NCI-H2196 treated with DMSO at 0.1 percent for 48 hours (cell line): ENCODE data around the gene SCGB1D2.

Experiments
- DNase-seq: peaks from one replicate; lab custom pipeline; 2025; ENCODE audit not compliant: unreplicated experiment; lab: John Stamatoyannopoulos, UW

SCGB1D2 gene

GRCh38 chr11:62256281-62256680, 14.2 kb downstream of the SCGB1D2 start:
- DNase-seq: no peak

- DNase-seq: no peak
Measured at GRCh38 chr11:62260261-62260953, 18.4 kb downstream of the SCGB1D2 start.

DNA sequence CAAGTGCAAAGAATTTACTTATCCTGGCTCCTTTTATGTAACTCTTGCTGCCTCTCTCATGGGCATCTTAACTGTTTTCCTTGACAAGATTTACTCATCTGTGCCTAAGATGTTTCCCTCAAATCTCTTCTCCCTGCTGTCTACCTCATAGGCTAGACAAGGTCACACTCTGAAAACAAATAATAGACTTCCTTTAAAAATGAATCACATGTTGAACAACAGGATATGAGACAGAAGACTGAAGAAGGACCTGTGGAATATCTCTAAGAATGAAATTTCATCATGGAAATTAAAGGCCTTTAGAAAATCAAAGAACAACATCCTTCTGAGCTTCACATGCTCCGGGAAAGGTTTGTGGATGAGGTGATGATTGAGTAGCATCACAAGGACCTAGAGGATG, 22.0 kb downstream of the SCGB1D2 start:
- DNase-seq: no peak

DNA sequence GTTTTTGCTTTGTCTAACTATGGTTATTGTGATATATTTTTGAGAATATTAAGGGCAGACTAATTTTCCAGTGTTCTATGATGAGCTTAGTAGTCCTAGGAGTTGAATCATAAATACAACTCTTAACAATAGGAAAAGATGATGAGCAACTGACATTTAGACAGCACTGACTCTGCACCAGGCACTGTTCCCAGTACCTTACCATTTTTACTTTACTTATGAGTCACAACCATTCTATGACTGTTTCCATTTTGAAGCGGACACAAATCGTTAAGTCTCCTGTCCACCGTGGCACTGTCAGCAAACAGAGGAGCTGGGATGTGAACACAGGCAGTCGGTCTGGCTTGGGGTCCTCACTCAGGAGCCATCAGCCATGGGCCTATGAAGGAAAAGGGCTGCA, 24.5 kb downstream of the SCGB1D2 start:
- DNase-seq: no peak

- no peak for DNase-seq
Measured at GRCh38 chr11:62267050-62267449, 25.0 kb downstream of the SCGB1D2 start.

GRCh38 chr11:62267576-62267975, 25.5 kb downstream of the SCGB1D2 start:
- DNase-seq: no peak

- DNase-seq: no peak
Measured at GRCh38 chr11:62269654-62270278, 27.7 kb downstream of the SCGB1D2 start, which contains the start of gene SCGB2A2. Gene SCGB2A2, plus strand, starts transcription at chr11:62270158. Its CDS starts 59 bp downstream, at chr11:62270217.

DNA sequence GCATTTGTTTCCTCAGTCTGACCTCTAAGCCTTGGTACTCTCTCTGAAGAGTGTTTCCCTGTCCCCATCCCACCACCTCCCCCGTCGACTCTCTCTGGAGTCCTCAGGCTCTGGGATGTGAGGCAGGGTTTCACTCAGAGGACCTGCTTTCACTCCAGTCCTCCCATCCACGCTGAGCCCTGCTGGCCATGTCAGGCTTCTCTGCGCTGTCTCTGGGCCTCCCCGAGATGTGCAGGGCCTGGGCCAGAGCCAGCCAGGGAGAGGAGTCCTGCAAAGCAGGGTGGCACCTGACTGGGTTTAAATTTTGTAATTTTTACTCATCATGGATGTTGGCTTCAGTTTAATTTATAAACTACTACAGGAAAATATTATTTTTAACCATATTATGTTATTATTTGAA, 31.2 kb downstream of the SCGB1D2 start:
- DNase-seq: no peak

DNA sequence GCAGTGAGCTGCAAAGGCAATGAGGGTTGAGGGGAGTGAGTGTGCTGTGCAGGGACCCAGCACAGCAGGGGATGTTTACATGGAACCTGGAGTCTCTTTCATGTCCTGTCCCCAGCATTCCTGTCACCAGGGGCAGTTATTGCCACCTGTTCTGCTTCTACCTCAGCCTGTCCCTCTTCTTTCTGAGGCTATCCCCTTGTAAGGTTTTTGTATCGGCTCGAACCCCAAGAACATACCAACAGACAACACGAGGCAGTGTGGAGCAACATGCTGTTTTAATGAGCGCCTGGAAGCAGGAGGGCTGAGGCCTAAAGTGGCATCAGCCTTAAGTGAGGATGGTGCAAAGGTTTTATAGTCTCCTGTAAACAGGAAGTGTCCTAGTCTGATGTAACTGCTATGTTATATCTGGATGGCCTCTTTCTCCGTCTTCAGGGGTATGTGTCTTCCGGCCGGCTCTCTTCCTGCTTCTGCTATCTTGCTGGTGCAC, 31.8 kb downstream of the SCGB1D2 start:
- no peak for DNase-seq

- DNase-seq: no peak
Measured at GRCh38 chr11:62280452-62280851, 38.4 kb downstream of the SCGB1D2 start.
